B cell (primary cell): Measurements from ENCODE around the gene CADM2.

Experiments used
- EZH2 ChIP-seq: IDR thresholded peaks from 2 replicates; pipeline ENCODE4 v1.6.1; 2012; ENCODE audit warnings: borderline replicate concordance, low read depth, mild to moderate bottlenecking, moderate library complexity, low read length; ENCODE audit not compliant: insufficient read depth, poor library complexity, severe bottlenecking
- TF ChIP-seq, protein P1 (sequence below): fragments of 200-600 bp; IDR thresholded peaks from one replicate; pipeline ENCODE4 v1.8.0; 2022; ENCODE audit warnings: antibody characterized with exemption, mild to moderate bottlenecking

DNA sequence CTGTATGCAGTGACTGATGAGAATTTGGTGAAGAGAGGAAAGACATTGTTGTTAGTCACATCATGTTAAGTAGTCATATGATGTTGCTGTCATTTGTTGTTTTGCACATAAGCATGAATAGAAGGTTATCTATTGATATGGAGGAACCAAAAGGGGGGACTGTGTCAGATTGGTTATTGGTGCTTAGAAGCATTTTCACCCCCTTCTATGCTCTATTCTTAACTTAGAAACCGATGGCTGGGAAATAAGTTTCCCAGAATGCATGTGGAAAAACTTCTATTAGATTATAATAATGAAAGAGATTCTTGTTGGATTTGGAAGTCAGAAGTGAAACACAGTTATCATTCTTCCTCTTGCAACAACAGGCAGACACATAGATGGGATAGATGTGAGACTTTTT lies 33.2 kb upstream of the CADM2 start:
- TF ChIP-seq, protein P1, sequence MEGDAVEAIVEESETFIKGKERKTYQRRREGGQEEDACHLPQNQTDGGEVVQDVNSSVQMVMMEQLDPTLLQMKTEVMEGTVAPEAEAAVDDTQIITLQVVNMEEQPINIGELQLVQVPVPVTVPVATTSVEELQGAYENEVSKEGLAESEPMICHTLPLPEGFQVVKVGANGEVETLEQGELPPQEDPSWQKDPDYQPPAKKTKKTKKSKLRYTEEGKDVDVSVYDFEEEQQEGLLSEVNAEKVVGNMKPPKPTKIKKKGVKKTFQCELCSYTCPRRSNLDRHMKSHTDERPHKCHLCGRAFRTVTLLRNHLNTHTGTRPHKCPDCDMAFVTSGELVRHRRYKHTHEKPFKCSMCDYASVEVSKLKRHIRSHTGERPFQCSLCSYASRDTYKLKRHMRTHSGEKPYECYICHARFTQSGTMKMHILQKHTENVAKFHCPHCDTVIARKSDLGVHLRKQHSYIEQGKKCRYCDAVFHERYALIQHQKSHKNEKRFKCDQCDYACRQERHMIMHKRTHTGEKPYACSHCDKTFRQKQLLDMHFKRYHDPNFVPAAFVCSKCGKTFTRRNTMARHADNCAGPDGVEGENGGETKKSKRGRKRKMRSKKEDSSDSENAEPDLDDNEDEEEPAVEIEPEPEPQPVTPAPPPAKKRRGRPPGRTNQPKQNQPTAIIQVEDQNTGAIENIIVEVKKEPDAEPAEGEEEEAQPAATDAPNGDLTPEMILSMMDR, result no peak
- TF ChIP-seq EZH2, result no peak
